GM23338 (cell line): Measurements from ENCODE around the gene MAPK4.

Experiments
- CREB1 ChIP-seq: fragments of 250-450 bp; sonication (Bioruptor Pico); IDR thresholded peaks from 2 replicates; pipeline ENCODE4 v1.5.0; 2020; ENCODE audit warnings: low read depth, mild to moderate bottlenecking, moderate library complexity
- CTCF ChIP-seq, 2 experiments: fragments of 200-600 bp in 1 of 2; sonication (generic) in 1 of 2; conservative IDR thresholded peaks; 2 replicates each; pipeline versions ENCODE4 v1.5.1 to v1.6.1; 2016 to 2017; ENCODE audit warnings: antibody characterized with exemption in 2 of 2, low read depth in 2 of 2, mild to moderate bottlenecking in 2 of 2, moderate library complexity in 1 of 2
- ETS1 ChIP-seq: IDR thresholded peaks from 2 replicates; pipeline ENCODE4 v1.6.1; 2016; ENCODE audit warnings: antibody characterized with exemption
- EZH2 ChIP-seq: fragments of 200-600 bp; sonication (generic); IDR thresholded peaks from one replicate; pipeline ENCODE4 v1.8.0; 2017; ENCODE audit warnings: antibody characterized with exemption, mild to moderate bottlenecking, low read depth; ENCODE audit not compliant: unreplicated experiment
- EZH2phosphoT487 ChIP-seq: fragments of 200-600 bp; sonication (generic); IDR thresholded peaks from one replicate; pipeline ENCODE4 v1.8.1; 2018; ENCODE audit warnings: antibody characterized with exemption; ENCODE audit not compliant: unreplicated experiment
- JUNB ChIP-seq: IDR thresholded peaks from one replicate; pipeline ENCODE4 v1.6.1; 2016; ENCODE audit warnings: antibody characterized with exemption; ENCODE audit not compliant: unreplicated experiment
- POLR2AphosphoS5 ChIP-seq: IDR thresholded peaks from 2 replicates; pipeline ENCODE4 v1.6.1; 2016; ENCODE audit warnings: antibody characterized with exemption, low read depth
- REST ChIP-seq: IDR thresholded peaks from one replicate; pipeline ENCODE4 v1.6.1; 2018; ENCODE audit warnings: antibody characterized with exemption; ENCODE audit not compliant: unreplicated experiment
- STAT1 ChIP-seq: IDR thresholded peaks from one replicate; pipeline ENCODE4 v1.6.1; 2016; ENCODE audit warnings: antibody characterized with exemption; ENCODE audit not compliant: unreplicated experiment
- ZNF114 ChIP-seq: fragments of 250-450 bp; sonication (Bioruptor Pico); IDR thresholded peaks from 2 replicates; pipeline ENCODE4 v1.5.0; 2020; ENCODE audit warnings: mild to moderate bottlenecking, moderate library complexity

GRCh38 chr18:50679656-50680055 lies 119.8 kb downstream of the MAPK4 start:
- TF ChIP-seq POLR2AphosphoS5 (no peak), CTCF (conservative IDR thresholded peaks at IDR 0.05; ENCODE audit: low read depth in 2 of 2) (no peak), CREB1 (CRISPR knock-in tag) (no peak), ETS1 (no peak), EZH2 (no peak), STAT1 (no peak), EZH2phosphoT487 (no peak), REST (no peak), JUNB (no peak), ZNF114 (CRISPR knock-in tag) (no peak)
